ENCODE data around the gene ZEB2. TPM values are rescaled to one million over a fixed set of nuclear protein-coding genes. Genes with fewer than 3 reads are reported as not detected.

The ZEB2 gene
- total and polyA plus RNA-seq, 2 donors (not counting 3 experiments of a cell fraction or from before 2014, with no cell fraction given), result 17.9 to 49.6 TPM

DNA sequence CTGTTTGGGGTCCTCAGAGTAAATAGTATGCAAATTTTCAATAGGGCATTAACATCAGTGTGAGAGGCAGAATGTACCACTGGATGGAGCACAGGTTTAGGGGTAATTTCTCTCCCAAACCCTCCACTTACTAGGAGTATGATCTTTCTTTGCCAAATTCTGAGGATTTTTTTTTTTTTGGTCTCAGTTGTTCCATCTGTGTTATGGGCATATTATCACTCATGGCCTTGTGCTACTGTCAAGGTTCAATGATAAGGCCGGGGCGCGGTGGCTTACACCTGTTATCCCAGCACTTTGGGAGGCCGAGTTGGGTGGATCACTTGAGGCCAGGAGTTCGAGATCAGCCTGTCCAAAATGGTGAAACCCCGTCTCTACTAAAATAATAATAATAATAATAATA lies 30.2 kb upstream of the ZEB2 start:
- intact Hi-C loops (cut with micrococcal nuclease) (no loop called here), dilution Hi-C loops (cut with MboI; ENCODE audit: extremely low pct_ligation_motif_present, low sequenced_read_pairs) (no loop called here)
- Histone ChIP-seq H3K27ac (ENCODE audit: insufficient read depth, low read depth, low read length) (no peak overlapping the region), H3K27me3 (ENCODE audit: control insufficient read depth in 2 of 2, insufficient read depth in 2 of 2, low read length in 2 of 2) (no peaks in the 10 kb centered on the region), H3K9me3 (replicated peaks; ENCODE audit: control insufficient read depth, insufficient read depth, low read length) (no peaks in the 10 kb centered on the region), H4K20me1 (replicated peaks; ENCODE audit: control insufficient read depth, extremely low read depth, insufficient read depth, low read length) (no peaks in the 10 kb centered on the region), H3K36me3 (ENCODE audit: control insufficient read depth in 2 of 2, extremely low read depth in 1 of 2, insufficient read depth in 2 of 2, low read length in 2 of 2) (no peaks in the 10 kb centered on the region), H2AFZ (ENCODE audit: low read depth, low read length) (no peak overlapping the region), H3K4me1 (ENCODE audit: control insufficient read depth, extremely low read depth, insufficient read depth, low read length) (peaks cover 5% of the 10 kb centered on the region), H3K79me2 (ENCODE audit: control insufficient read depth, insufficient read depth, low read length) (no peaks in the 10 kb centered on the region), H3K4me2 (ENCODE audit: insufficient read depth, low read length) (no peak overlapping the region), H3K4me3 (replicated peaks in 1 of 3; ENCODE audit: insufficient read depth in 1 of 3, low read depth in 1 of 3, low read length in 3 of 3) (no peak overlapping the region), H3K9me1 (replicated peaks; ENCODE audit: control insufficient read depth, extremely low read depth, insufficient read depth, low read length) (no peaks in the 10 kb centered on the region), H3K9ac (replicated peaks; ENCODE audit: extremely low read depth, insufficient read depth, low read length) (no peak overlapping the region)
- DNase-seq (ENCODE audit: low read depth, low spot score), result no peak
- POLR2A ChIA-PET, result no interaction called here
- CTCF ChIA-PET, result no interaction called here
- FAIRE-seq, result no peak
- TF ChIP-seq GATA2 (IDR thresholded peaks at IDR 0.05; ENCODE audit: insufficient read depth, insufficient read length, low read depth, low read length), result no peak
- TF ChIP-seq, protein P1, sequence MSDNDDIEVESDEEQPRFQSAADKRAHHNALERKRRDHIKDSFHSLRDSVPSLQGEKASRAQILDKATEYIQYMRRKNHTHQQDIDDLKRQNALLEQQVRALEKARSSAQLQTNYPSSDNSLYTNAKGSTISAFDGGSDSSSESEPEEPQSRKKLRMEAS (IDR thresholded peaks at IDR 0.05; ENCODE audit: insufficient read depth, insufficient read length), result no peak
- no peak for TF ChIP-seq CTCF (IDR thresholded peaks at IDR 0.05; ENCODE audit: extremely low read depth in 1 of 2, insufficient read depth in 1 of 2, low read depth in 1 of 2, low read length in 2 of 2)
- TF ChIP-seq POLR2A (IDR thresholded peaks at IDR 0.05; ENCODE audit: low read depth, low read length), result no peak
- TF ChIP-seq JUN (IDR thresholded peaks at IDR 0.05; ENCODE audit: borderline replicate concordance, insufficient read depth, insufficient read length, low read depth), result no peak
- TF ChIP-seq POLR2AphosphoS5 (IDR thresholded peaks at IDR 0.05; ENCODE audit: insufficient read depth, low read depth, low read length), result no peak
- TF ChIP-seq EZH2 (IDR thresholded peaks at IDR 0.05; ENCODE audit: borderline replicate concordance, low read depth, low read length, severe bottlenecking), result no peak
- no TSS peak for BruUV-seq (replicated peaks)

All from endothelial cell of umbilical vein (primary cell).